ENCODE data around the gene PCNX3.

- TF ChIP-seq POLR2A (IDR thresholded peaks at IDR 0.05; ENCODE audit: low read length) (no peak), GATA1 (IDR thresholded peaks at IDR 0.05; ENCODE audit: low read depth, low read length) (no peak)
These were observed 11.3 kb upstream of the PCNX3 start for GRCh38 chr11:65604258-65604657.
